Activated CD4-positive, alpha-beta T cell treated with anti-CD3 and anti-CD28 coated beads, Interleukin-2, Interleukin-6, amounts not matched to agents 100 ng/mL and 50 ng/mL, durations not matched to agents 16 hours and 8 hours (primary cell): ENCODE results near the gene ACTR1B.
"Not testable (repeated sequence)": the region's sequence is repeated elsewhere in the genome, so short reads cannot be mapped to it uniquely, and the experiment has no call there.

Experiments
- DNase-seq: peaks from one replicate; pipeline ENCODE4 v3.0.0-alpha.2; 2020

ACTR1B gene

GRCh38 chr2:97663962-97664635, at the start of gene ACTR1B:
Gene ACTR1B, minus strand, starts transcription at chr2:97664044. Its CDS starts 154 bp downstream, at chr2:97663890.
- DNase-seq: peak; percentile 99

- DNase-seq: peak; percentile 39
Measured at GRCh38 chr2:97712693-97713295, 49.0 kb upstream of the ACTR1B start.

GRCh38 chr2:97712175-97712574, 48.3 kb upstream of the ACTR1B start:
- DNase-seq: not testable (repeated sequence)

- no peak for DNase-seq
Measured at GRCh38 chr2:97711394-97711711, 47.5 kb upstream of the ACTR1B start.

- no peak for DNase-seq
Measured at GRCh38 chr2:97708608-97709007, 44.8 kb upstream of the ACTR1B start.

- no peak for DNase-seq
Measured at GRCh38 chr2:97708048-97708380, 44.2 kb upstream of the ACTR1B start.

GRCh38 chr2:97707362-97708047, 43.7 kb upstream of the ACTR1B start:
- no peak for DNase-seq

GRCh38 chr2:97706708-97707345, 43.0 kb upstream of the ACTR1B start:
- no peak for DNase-seq

GRCh38 chr2:97706112-97706511, 42.3 kb upstream of the ACTR1B start:
- no peak for DNase-seq

GRCh38 chr2:97704989-97705388, 41.1 kb upstream of the ACTR1B start:
- DNase-seq: no peak

- no peak for DNase-seq
Measured at GRCh38 chr2:97703741-97704140, 39.9 kb upstream of the ACTR1B start.

- DNase-seq: no peak
Measured at GRCh38 chr2:97702731-97703470, 39.1 kb upstream of the ACTR1B start.

- no peak for DNase-seq
Measured at GRCh38 chr2:97701851-97702465, 38.1 kb upstream of the ACTR1B start.

GRCh38 chr2:97701186-97701585, 37.3 kb upstream of the ACTR1B start:
- DNase-seq: no peak

- DNase-seq: peak; percentile 78
Measured at GRCh38 chr2:97699765-97700444, 36.1 kb upstream of the ACTR1B start.

GRCh38 chr2:97698530-97698929, 34.7 kb upstream of the ACTR1B start:
- DNase-seq: no peak

- peak; percentile 95 for DNase-seq
Measured at GRCh38 chr2:97697252-97698235, 33.7 kb upstream of the ACTR1B start.

- DNase-seq: no peak
Measured at GRCh38 chr2:97695744-97696143, 31.9 kb upstream of the ACTR1B start.

GRCh38 chr2:97693476-97693875, 29.6 kb upstream of the ACTR1B start:
- no peak for DNase-seq

GRCh38 chr2:97691166-97691565, 27.3 kb upstream of the ACTR1B start:
- no peak for DNase-seq
